Lung (tissue), 12 donors: ENCODE results near the gene STX10. TPM values are rescaled to one million over a fixed set of nuclear protein-coding genes. Genes with fewer than 3 reads are reported as not detected.

ENCODE experiments used
- ATAC-seq: fragments of 200-7000 bp; cut with Tn5 transposase; one replicate; pipeline ENCODE4 v1.9.1; 2020; ENCODE audit warnings: moderate number of reproducible peaks; ENCODE audit not compliant: insufficient read depth, low FRiP score
- DNase-seq, 3 donors: peaks; one replicate each; pipeline ENCODE4 v3.0.0-alpha.2; 2013 to 2017
- H3K27ac ChIP-seq, 2 donors: one replicate each; pipeline ENCODE4 v1.5.1; 2013; ENCODE audit warnings: mild to moderate bottlenecking in 2 of 2, moderate library complexity in 2 of 2, control low read depth in 1 of 2, inconsistent platforms in 1 of 2, low read depth in 1 of 2, low read length in 1 of 2
- H3K27me3 ChIP-seq, 3 donors: one replicate each; pipeline ENCODE4 v1.5.1; 2013; ENCODE audit warnings: low read length in 2 of 3; ENCODE audit not compliant: control insufficient read depth in 3 of 3, insufficient read depth in 3 of 3
- H3K36me3 ChIP-seq, 4 donors: one replicate each; pipeline ENCODE4 v1.5.1; 2013; ENCODE audit warnings: low read length in 4 of 4, mild to moderate bottlenecking in 1 of 4, moderate library complexity in 1 of 4; ENCODE audit not compliant: control insufficient read depth in 4 of 4, insufficient read depth in 4 of 4
- H3K4me1 ChIP-seq, 5 donors: one replicate each; pipeline ENCODE4 v1.5.1; 2013; ENCODE audit warnings: low read length in 5 of 5, mild to moderate bottlenecking in 2 of 5, moderate library complexity in 1 of 5; ENCODE audit not compliant: control insufficient read depth in 5 of 5, insufficient read depth in 5 of 5
- H3K4me3 ChIP-seq: one replicate; pipeline ENCODE4 v1.5.1; 2013; ENCODE audit warnings: mild to moderate bottlenecking, control low read depth, moderate library complexity
- H3K9ac ChIP-seq, 2 donors: one replicate each; pipeline ENCODE4 v1.5.1; 2013; ENCODE audit warnings: low read length in 2 of 2, control low read depth in 1 of 2; ENCODE audit not compliant: insufficient read depth in 1 of 2
- H3K9me3 ChIP-seq, 4 donors: one replicate each; pipeline ENCODE4 v1.5.1; 2013; ENCODE audit warnings: low read length in 3 of 4, mild to moderate bottlenecking in 1 of 4, moderate library complexity in 1 of 4; ENCODE audit not compliant: control insufficient read depth in 4 of 4, insufficient read depth in 3 of 4
- WGBS, 2 donors: extraction: QIAGEN DNeasy Blood & Tissue Kit; methylation state at CpG; one replicate each; pipeline ENCODE4 v1.1.7; 2013; 5-methylcytosine and 5-hydroxymethylcytosine counted together
- polyA plus RNA-seq, 2 donors: library from polyadenylated mRNA; stranded (reverse); fragments of 200-250 nt; gene quantifications; one replicate each; pipeline ENCODE4 v1.2.1, GENCODE V29; 2013
- total RNA-seq, 2 donors: library from RNA; depleted of rRNA in 1 of 2; stranded (reverse); fragments of >200 nt in 1 of 2; gene quantifications; one replicate each; pipeline ENCODE4 v1.2.1, GENCODE V29; 2014 to 2021
- TF ChIP-seq, protein P1 (sequence below): IDR thresholded peaks from 2 replicates; pipeline ENCODE4 v1.5.1; 2012; ENCODE audit warnings: mild to moderate bottlenecking; ENCODE audit errors: control extremely low read depth, extremely low read depth
- donor health status: control.
- donor health status: control.
- donor health status: Bipolar disorder and iron deficiency.
- donor health status: healthy.
- donor health status: DM: yes; HTN: yes; CAD: no.

STX10 gene
- total and polyA plus RNA-seq, 4 donors = 45.8 to 136 (median 111) TPM

DNA sequence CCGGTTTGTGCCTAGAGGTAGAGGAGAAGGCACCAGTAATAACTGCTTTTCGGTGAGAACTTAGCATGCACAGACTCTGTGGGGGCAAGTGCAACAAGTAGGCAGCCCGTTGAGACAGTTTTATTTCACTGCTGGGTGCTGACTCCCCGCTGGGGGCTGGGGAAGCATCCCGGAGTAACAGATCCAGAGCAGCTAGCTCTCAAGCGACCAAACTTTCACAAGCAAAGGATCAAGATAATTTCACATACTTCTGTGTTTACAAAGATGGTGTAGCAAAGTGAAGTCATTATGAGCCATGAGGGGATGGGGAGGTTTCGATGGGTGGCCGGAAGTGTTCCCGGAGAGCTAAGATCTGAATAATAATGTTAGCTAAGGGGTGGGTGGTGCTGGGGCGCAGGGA, 29.4 kb downstream of the STX10 start:
- 78 to 82% methylated on average over 10 of the region's 10 CpGs for WGBS, 2 donors
- Histone ChIP-seq H3K4me1 (peaks cover 0 to 24% (median 7%) of the 10 kb centered on the region in 5 donors), H3K27me3 (no peaks in the 10 kb centered on the region), H3K27ac (no peak overlapping the region), H3K4me3 (no peak overlapping the region), H3K36me3 (peaks cover 0 to 6% (median 0%) of the 10 kb centered on the region in 4 donors), H3K9me3 (no peaks in the 10 kb centered on the region), H3K9ac (no peak overlapping the region)
- no peak for DNase-seq
- no peak for ATAC-seq
- TF ChIP-seq, protein P1, sequence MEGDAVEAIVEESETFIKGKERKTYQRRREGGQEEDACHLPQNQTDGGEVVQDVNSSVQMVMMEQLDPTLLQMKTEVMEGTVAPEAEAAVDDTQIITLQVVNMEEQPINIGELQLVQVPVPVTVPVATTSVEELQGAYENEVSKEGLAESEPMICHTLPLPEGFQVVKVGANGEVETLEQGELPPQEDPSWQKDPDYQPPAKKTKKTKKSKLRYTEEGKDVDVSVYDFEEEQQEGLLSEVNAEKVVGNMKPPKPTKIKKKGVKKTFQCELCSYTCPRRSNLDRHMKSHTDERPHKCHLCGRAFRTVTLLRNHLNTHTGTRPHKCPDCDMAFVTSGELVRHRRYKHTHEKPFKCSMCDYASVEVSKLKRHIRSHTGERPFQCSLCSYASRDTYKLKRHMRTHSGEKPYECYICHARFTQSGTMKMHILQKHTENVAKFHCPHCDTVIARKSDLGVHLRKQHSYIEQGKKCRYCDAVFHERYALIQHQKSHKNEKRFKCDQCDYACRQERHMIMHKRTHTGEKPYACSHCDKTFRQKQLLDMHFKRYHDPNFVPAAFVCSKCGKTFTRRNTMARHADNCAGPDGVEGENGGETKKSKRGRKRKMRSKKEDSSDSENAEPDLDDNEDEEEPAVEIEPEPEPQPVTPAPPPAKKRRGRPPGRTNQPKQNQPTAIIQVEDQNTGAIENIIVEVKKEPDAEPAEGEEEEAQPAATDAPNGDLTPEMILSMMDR = no peak

DNA sequence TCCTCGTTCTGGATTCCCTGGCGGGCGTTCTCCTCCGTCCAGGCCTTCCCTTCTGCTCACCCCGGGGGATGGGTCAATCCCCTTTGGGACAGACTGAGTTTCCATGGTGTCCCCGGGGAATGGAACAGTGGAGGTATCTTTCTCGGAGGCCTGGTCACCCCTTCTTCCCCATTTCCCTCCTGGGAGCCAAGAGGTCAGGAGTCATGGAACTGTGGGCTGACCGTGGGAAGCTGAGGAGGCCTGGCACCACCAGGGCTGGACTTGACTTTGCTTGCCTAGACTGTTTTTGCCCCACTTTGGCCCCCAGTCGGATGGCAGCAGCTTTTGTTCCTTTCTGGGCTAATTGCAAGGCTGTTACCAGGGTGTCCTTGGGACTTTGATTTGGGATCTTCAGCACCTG, 30.1 kb downstream of the STX10 start:
- Histone ChIP-seq H3K4me1 (peaks cover 0 to 29% (median 9%) of the 10 kb centered on the region in 5 donors), H3K36me3 (peaks cover 0 to 6% (median under 1%) of the 10 kb centered on the region in 4 donors), H3K27ac (peak overlapping the region in 1 of 2 donors; percentile 11), H3K9ac (no peak overlapping the region), H3K27me3 (no peaks in the 10 kb centered on the region), H3K4me3 (no peak overlapping the region), H3K9me3 (no peaks in the 10 kb centered on the region)
- ATAC-seq (no peak), DNase-seq (no peak)
- TF ChIP-seq, protein P1 = no peak
- whole genome bisulfite sequencing, 2 donors = 77 to 89% methylated on average over 9 of the region's 9 CpGs

DNA sequence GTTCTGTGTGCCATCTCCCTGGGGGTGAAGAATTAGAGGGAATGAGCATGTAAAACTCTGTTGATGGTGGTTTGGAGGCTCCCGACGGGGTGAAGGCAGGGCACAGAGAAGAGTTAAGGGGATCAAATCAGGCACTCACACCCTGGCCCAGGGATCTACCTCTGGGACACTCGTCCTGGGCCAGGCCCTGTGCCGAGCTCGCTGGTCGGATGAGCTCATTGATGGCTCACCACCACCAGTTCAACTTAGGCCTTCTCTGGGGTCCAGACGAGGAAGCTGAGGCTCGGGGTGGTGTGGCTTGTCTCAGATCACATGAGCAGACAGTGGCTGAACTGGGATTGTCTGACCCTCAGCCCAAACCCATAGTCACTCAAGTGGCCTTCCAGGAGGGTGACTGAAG, 30.5 kb downstream of the STX10 start:
- peak overlapping the region in 1 of 2 donors; percentile 26 for H3K9ac ChIP-seq
- no peaks in the 10 kb centered on the region for H3K9me3 ChIP-seq
- no peaks in the 10 kb centered on the region for H3K27me3 ChIP-seq
- ATAC-seq = no peak
- WGBS, 2 donors = 76 to 80% methylated on average over 8 of the region's 8 CpGs
- peaks cover 0 to 29% (median 9%) of the 10 kb centered on the region in 5 donors for H3K4me1 ChIP-seq
- peak overlapping the region in 1 of 2 donors; percentile 11 for H3K27ac ChIP-seq
- DNase-seq = no peak
- TF ChIP-seq, protein P1 = no peak
- H3K4me3 ChIP-seq = no peak overlapping the region
- H3K36me3 ChIP-seq = peaks cover 0 to 6% (median 2%) of the 10 kb centered on the region in 4 donors
